ENCODE data around the gene ADCY2.

- TF ChIP-seq CTCF (IDR thresholded peaks at IDR 0.05; ENCODE audit: low read depth, low read length, poor library complexity, severe bottlenecking) (no peak), EZH2phosphoT487 (IDR thresholded peaks at IDR 0.05; ENCODE audit: borderline replicate concordance, low read length) (no peak)
Measured at GRCh38 chr5:7445831-7446230, 49.9 kb downstream of the ADCY2 start.

Data from DOHH2 (cell line).